ENCODE measurements around the gene CDHR3. TPM values are rescaled to one million over a fixed set of nuclear protein-coding genes. Genes with fewer than 3 reads are reported as not detected.

The CDHR3 gene
- total RNA-seq, 2 donors from 2014 or later, result 5.8 to 13.9 TPM

DNA sequence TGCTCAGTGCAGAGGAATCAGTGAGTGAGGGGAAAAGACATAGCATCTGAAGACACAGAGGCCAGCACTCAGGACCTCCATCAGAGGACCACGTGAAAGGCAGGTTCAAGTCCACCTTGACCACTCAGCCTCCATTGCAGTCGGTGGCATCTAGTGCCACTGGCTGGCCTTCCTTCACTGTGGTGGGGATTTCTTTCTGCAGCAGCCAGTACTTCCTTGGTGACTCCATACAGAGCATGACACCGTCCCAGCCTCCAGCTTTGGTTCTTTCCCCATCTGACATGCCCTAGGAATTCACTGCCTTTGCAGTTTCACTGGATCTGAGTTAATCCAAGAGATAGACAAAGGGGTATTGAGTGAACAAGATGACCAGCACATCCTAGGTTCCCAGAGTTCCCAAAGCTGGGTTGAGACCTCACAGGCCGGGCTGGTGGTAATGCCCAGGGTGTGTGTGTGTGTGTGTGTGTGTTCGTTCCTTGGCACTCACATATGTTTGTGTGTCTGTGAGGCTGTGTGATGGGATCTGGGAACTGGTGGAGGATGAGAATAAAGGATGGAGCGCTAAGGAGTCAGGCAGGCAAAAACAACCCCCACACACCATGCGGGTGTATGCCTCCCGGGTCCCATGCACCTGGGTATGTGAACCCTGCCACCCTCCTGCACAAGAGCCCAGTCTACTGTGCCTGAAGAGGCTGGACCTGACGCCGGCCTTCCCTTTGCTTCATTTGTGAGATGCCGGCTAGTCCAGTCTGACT is 91.3 kb downstream of the CDHR3 start:
- ATAC-seq, result no peak
- H3K9me3 ChIP-seq (ENCODE audit: control insufficient read depth, low read length, poor library complexity, severe bottlenecking), result no peaks in the 10 kb centered on the region
- Mint-ChIP-seq H3K27ac (no peak overlapping the region), H3K4me1 (peaks cover 9% of the 10 kb centered on the region), H3K4me3 (no peak overlapping the region), H3K36me3 (ENCODE audit: low read depth) (no peaks in the 10 kb centered on the region), H3K27me3 (peaks cover 2% of the 10 kb centered on the region)
- DNase-seq, result no peak

GRCh38 chr7:106054971-106055532 is 92.0 kb downstream of the CDHR3 start:
- Mint-ChIP-seq H3K4me3 (no peak overlapping the region), H3K27ac (no peak overlapping the region), H3K27me3 (no peaks in the 10 kb centered on the region), H3K4me1 (peaks cover 9% of the 10 kb centered on the region), H3K36me3 (ENCODE audit: low read depth) (no peaks in the 10 kb centered on the region)
- no peaks in the 10 kb centered on the region for H3K9me3 ChIP-seq (ENCODE audit: control insufficient read depth, low read length, poor library complexity, severe bottlenecking)
- DNase-seq, result no peak
- no peak for ATAC-seq

DNA sequence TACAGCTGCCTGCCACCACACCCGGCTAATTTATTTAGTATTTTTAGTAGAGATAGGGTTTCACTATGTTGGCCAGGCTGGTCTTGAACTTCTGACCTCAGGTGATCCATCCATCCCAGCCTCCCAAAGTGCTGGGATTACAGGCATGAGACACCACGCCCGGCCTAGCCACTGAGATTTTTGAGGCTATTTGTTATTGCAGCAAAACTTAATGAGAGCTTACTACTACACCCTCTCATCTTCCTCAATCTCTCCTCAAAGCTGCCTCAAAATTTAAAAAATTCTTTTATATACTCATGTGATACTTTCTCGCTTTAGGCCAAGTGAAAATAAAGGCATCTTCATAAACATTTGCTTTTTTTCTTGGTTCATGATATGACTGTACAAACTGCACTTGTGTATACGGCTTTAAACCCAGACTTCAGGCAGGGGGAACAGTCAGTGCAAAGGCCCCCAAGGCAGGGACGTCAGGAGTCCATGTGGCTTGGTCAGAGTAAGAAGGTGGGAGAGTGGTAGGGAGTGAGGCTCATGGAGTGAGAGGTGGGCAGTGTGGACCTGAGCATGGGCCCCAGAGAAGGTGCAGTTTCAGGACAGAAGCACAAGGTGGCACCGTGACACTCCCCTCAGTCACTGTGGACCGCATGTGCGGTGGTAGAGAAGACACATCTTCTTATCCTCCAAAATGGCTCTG is 93.6 kb downstream of the CDHR3 start:
- Mint-ChIP-seq H3K4me1 (peaks cover 12% of the 10 kb centered on the region), H3K27me3 (no peaks in the 10 kb centered on the region), H3K36me3 (ENCODE audit: low read depth) (no peaks in the 10 kb centered on the region), H3K4me3 (no peak overlapping the region), H3K27ac (no peak overlapping the region)
- H3K9me3 ChIP-seq (ENCODE audit: control insufficient read depth, low read length, poor library complexity, severe bottlenecking), result no peaks in the 10 kb centered on the region
- peak; percentile 94 for ATAC-seq
- peak; percentile 44 to 54 (median 49) for DNase-seq

DNA sequence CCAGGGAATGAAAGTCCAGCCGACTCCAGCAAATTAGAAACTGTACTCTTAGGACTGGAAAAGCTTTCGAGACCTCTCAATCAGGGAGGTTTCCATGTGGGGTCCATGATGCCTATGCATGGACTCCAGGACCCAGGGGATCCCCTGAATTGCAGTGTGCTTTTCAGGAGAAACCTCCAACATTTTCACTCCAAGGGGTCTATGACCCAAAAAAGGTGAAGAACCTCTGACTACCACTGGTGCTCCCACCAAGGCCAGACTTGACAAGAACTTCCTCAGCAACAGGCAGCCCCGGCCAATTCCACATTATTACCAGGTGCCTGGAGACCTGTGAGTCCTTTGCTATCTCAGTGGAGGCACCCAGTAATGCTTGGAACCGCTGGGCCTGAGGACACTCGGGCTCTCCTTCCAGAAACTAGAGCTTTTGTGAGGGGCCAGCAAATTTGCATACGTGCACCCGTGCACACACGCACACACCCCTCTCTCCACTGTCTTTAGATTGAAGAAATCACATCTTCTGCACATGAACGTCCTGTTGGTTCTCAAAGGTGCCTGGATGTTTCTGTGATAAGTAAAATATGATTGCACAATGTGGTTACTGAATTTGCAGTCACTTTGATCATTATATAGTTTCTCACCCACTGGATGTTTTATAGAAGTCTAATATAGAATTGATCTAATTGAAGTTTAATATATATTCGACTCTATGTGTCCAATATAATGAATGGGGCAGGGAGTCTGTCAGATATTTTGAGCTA is 94.3 kb downstream of the CDHR3 start:
- DNase-seq, result no peak
- H3K4me1 Mint-ChIP-seq, result peaks cover 13% of the 10 kb centered on the region
- ATAC-seq, result peak; percentile 16
- H3K9me3 ChIP-seq (ENCODE audit: control insufficient read depth, low read length, poor library complexity, severe bottlenecking), result no peaks in the 10 kb centered on the region
- no peaks in the 10 kb centered on the region for H3K27me3 Mint-ChIP-seq
- H3K4me3 Mint-ChIP-seq, result peak overlapping the region; percentile 41
- no peaks in the 10 kb centered on the region for H3K36me3 Mint-ChIP-seq (ENCODE audit: low read depth)
- no peak overlapping the region for H3K27ac Mint-ChIP-seq

DNA sequence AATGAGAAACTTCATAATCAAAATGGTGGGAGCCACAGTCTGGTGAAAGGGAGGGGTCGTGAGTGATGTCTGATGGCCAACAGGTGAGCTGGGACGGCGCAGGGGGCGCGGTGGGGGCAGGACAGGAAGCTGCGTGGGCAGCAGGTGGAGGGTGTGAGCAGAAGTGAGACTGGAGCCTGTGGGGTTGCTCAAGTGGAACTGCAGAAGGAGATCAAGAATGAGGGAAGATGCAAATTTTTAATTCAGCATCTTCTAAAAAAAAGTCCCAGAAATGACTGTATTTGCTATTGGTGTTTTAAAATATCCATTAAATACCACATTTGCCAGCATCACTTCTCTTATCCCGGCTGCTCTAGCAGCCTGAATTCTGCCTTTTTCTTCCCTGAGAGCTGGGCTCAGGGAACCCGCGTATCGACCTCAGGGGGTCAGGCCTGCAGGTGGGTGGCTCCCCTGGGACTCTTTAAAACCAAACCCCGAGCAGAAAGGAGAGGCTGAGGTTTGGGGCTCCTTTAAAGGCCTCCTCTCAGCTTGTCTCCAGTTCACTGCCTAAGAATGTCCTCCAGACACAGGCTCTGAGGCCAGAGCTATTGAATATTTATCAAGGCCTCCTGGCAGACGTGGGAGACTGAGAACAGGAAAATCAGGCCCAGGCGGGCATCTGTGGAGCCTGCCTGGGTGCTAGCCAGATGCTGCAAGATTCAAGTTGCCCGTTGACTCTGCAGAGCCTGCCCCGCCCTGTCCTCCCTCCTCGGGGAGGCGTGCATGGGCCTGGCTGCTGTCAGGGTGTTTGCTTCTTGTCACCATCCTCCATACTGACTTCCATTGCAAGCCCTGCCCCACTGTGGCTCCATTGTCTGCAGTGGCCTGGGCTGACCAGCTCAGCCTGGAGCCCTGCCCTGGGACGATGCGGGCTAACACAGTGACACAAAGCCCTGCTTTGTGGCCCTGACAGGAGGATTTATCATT is 95.2 kb downstream of the CDHR3 start:
- no peaks in the 10 kb centered on the region for H3K36me3 Mint-ChIP-seq (ENCODE audit: low read depth)
- H3K9me3 ChIP-seq (ENCODE audit: control insufficient read depth, low read length, poor library complexity, severe bottlenecking), result no peaks in the 10 kb centered on the region
- peak; percentile 59 for ATAC-seq
- no peak for DNase-seq
- H3K27me3 Mint-ChIP-seq, result no peaks in the 10 kb centered on the region
- peaks cover 17% of the 10 kb centered on the region for H3K4me1 Mint-ChIP-seq
- H3K27ac Mint-ChIP-seq, result no peak overlapping the region
- peak overlapping the region; percentile 41 for H3K4me3 Mint-ChIP-seq

DNA sequence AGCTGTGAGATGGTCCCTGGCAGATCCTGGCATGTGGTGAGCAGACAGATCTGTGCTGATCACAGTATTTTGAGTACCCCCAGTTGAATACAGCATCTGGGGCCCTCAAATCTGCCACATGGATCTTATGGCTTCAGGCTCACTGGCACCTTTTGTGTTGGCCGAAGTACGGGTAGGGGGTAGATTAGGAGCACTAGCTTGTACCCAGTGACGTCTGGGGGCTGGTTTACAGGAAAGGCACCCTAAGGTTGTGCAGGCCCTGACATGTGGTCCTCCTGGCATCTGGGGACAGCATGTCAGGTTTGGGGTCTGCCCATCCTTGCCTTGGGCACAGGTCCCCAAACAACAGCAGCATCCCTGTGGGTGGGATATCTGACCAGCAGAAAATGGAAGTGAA is 95.9 kb downstream of the CDHR3 start:
- H3K9me3 ChIP-seq (ENCODE audit: control insufficient read depth, low read length, poor library complexity, severe bottlenecking), result no peaks in the 10 kb centered on the region
- no peak overlapping the region for H3K4me3 Mint-ChIP-seq
- no peak for ATAC-seq
- DNase-seq, result no peak
- H3K36me3 Mint-ChIP-seq (ENCODE audit: low read depth), result no peaks in the 10 kb centered on the region
- peaks cover 17% of the 10 kb centered on the region for H3K4me1 Mint-ChIP-seq
- H3K27me3 Mint-ChIP-seq, result no peaks in the 10 kb centered on the region
- no peak overlapping the region for H3K27ac Mint-ChIP-seq

- Mint-ChIP-seq H3K36me3 (ENCODE audit: low read depth) (no peaks in the 10 kb centered on the region), H3K27me3 (no peaks in the 10 kb centered on the region), H3K4me1 (peaks cover 17% of the 10 kb centered on the region), H3K4me3 (no peak overlapping the region), H3K27ac (peak overlapping the region; percentile 49)
- ATAC-seq (no peak), DNase-seq (no peak)
- H3K9me3 ChIP-seq (ENCODE audit: control insufficient read depth, low read length, poor library complexity, severe bottlenecking), result no peaks in the 10 kb centered on the region
These were observed 96.5 kb downstream of the CDHR3 start for GRCh38 chr7:106059556-106059955.

DNA sequence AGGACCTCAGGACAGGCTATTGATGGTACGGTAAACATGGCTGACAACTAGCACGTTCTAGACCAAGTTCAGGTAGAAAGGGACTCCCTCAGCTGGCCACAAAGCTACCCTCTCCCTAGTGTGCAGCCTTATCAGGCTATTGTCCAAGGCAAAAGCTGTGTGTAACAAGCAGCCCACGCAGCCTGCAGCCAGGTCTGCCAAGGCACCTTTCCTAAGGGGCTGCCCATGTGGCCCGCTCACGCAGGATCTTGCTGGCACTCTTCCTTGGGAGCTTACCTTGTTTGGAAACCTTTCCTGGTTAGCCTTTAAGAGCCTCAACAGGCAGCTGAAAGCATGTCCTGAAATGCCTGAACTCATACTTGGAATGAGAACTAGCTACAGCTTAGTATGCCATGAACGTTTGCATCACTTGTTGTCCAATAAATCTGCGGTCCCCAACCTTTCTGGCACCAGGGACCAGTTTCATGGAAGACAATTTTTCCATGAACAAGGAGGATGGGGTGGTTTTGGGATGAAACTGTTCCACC is 97.4 kb downstream of the CDHR3 start:
- H3K27ac Mint-ChIP-seq, result peak overlapping the region; percentile 49
- no peak overlapping the region for H3K4me3 Mint-ChIP-seq
- H3K4me1 Mint-ChIP-seq, result peaks cover 17% of the 10 kb centered on the region
- no peaks in the 10 kb centered on the region for H3K9me3 ChIP-seq (ENCODE audit: control insufficient read depth, low read length, poor library complexity, severe bottlenecking)
- ATAC-seq (no peak), DNase-seq (no peak)
- no peaks in the 10 kb centered on the region for H3K27me3 Mint-ChIP-seq
- H3K36me3 Mint-ChIP-seq (ENCODE audit: low read depth), result no peaks in the 10 kb centered on the region

DNA sequence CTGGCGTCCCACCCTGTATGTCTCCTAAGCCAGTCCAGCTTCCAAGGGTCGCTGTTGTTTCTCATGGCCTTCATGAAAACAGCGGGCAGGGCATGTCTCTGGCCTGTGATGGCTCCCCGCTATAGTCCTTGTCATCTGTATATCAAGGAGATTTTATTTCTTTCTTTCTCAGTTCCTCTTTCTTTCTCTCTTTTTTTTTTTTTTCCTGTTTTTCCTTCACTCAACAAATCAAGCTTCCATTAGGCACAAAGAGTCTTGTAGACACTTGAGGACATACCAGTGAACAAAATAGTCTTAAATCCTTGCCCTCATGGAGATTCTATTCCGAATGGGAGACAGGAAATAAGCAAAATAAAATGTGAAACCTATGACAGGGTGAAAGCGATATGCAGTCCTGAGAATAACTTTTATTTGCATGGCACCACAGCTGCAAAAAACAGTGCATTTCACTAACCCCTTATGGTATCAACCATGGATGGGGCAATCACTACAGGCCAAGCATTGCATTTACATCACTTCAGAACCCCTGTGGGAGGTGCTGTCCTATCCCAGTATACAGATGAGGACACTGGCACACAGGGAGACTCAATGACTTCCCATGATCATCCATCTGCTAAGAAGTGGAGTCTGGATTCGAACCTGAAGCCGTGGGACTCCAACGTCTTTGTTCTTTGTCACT is 98.4 kb downstream of the CDHR3 start:
- H3K4me1 Mint-ChIP-seq, result peaks cover 17% of the 10 kb centered on the region
- no peak overlapping the region for H3K4me3 Mint-ChIP-seq
- ATAC-seq (no peak), DNase-seq (no peak)
- no peaks in the 10 kb centered on the region for H3K36me3 Mint-ChIP-seq (ENCODE audit: low read depth)
- H3K27me3 Mint-ChIP-seq, result no peaks in the 10 kb centered on the region
- no peaks in the 10 kb centered on the region for H3K9me3 ChIP-seq (ENCODE audit: control insufficient read depth, low read length, poor library complexity, severe bottlenecking)
- H3K27ac Mint-ChIP-seq, result no peak overlapping the region

DNA sequence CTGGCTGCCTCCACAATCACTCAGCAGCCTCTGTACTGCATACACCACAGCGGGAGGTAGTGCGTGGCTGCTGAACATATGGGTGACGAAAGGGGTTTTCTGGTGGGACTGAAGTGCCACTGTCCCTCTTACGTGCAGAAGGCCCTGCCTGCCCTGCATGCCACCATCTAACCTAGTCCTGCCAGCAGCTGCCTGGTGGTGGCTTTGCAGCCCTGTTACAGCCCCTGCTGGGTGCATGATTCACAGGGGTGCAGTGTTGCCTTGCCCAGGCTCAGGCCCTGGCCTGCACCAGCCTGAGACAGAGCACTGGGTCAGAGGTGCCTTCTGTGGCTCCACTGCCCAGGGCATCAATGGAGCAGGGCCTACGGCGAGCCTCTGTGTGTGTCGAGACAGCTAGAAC is 98.9 kb downstream of the CDHR3 start:
- ATAC-seq, result no peak
- DNase-seq, result no peak
- Mint-ChIP-seq H3K4me1 (peaks cover 14% of the 10 kb centered on the region), H3K27me3 (no peaks in the 10 kb centered on the region), H3K4me3 (no peak overlapping the region), H3K36me3 (ENCODE audit: low read depth) (no peaks in the 10 kb centered on the region), H3K27ac (no peak overlapping the region)
- no peaks in the 10 kb centered on the region for H3K9me3 ChIP-seq (ENCODE audit: control insufficient read depth, low read length, poor library complexity, severe bottlenecking)

- DNase-seq, result no peak
- Mint-ChIP-seq H3K27me3 (no peaks in the 10 kb centered on the region), H3K27ac (no peak overlapping the region), H3K4me3 (no peak overlapping the region), H3K4me1 (peaks cover 13% of the 10 kb centered on the region), H3K36me3 (ENCODE audit: low read depth) (no peaks in the 10 kb centered on the region)
- H3K9me3 ChIP-seq (ENCODE audit: control insufficient read depth, low read length, poor library complexity, severe bottlenecking), result no peaks in the 10 kb centered on the region
- ATAC-seq, result no peak
These were observed 99.5 kb downstream of the CDHR3 start for GRCh38 chr7:106062521-106062931.

GRCh38 chr7:106063024-106063423 is 100.0 kb downstream of the CDHR3 start:
- peaks cover 10% of the 10 kb centered on the region for H3K4me1 Mint-ChIP-seq
- H3K27ac Mint-ChIP-seq, result no peak overlapping the region
- no peaks in the 10 kb centered on the region for H3K36me3 Mint-ChIP-seq (ENCODE audit: low read depth)
- H3K4me3 Mint-ChIP-seq, result no peak overlapping the region
- no peaks in the 10 kb centered on the region for H3K9me3 ChIP-seq (ENCODE audit: control insufficient read depth, low read length, poor library complexity, severe bottlenecking)
- no peaks in the 10 kb centered on the region for H3K27me3 Mint-ChIP-seq
- ATAC-seq (no peak), DNase-seq (no peak)

All from T-helper 17 cell (primary cell).